ENCODE measurements around the gene BACH2. TPM values are rescaled to one million over a fixed set of nuclear protein-coding genes. Genes with fewer than 3 reads are reported as not detected.

BACH2 gene
- polyA plus RNA-seq, 1 donor from 2014 or later = 45.5 TPM

GRCh38 chr6:89886378-89887120 lies 410.1 kb downstream of the BACH2 start:
- Histone ChIP-seq H4K20me1 (ENCODE audit: insufficient read depth) (no peaks in the 10 kb centered on the region), H2AFZ (ENCODE audit: low read depth, low read length) (no peak overlapping the region), H3K79me2 (replicated peaks; ENCODE audit: insufficient read depth, low read length) (no peaks in the 10 kb centered on the region), H3K9me3 (ENCODE audit: low read length) (no peaks in the 10 kb centered on the region), H3K27me3 (ENCODE audit: insufficient read depth, low read depth, low read length) (no peaks in the 10 kb centered on the region), H3F3A (ENCODE audit: insufficient read depth, low read length, poor library complexity, severe bottlenecking) (no peaks in the 10 kb centered on the region), H3K27ac (ENCODE audit: low read length) (no peak overlapping the region), H3K9me2 (ENCODE audit: insufficient read depth, low read length) (no peaks in the 10 kb centered on the region), H3K4me3 (ENCODE audit: low read length) (no peak overlapping the region), H3K9ac (ENCODE audit: low read length) (no peak overlapping the region), H3K36me3 (ENCODE audit: insufficient read depth, low read length) (no peaks in the 10 kb centered on the region), H3K4me2 (ENCODE audit: low read length) (no peak overlapping the region)
- TF ChIP-seq MXI1 (conservative IDR thresholded peaks at IDR 0.05; ENCODE audit: poor library complexity, severe bottlenecking) = no peak
- TF ChIP-seq, protein P1, sequence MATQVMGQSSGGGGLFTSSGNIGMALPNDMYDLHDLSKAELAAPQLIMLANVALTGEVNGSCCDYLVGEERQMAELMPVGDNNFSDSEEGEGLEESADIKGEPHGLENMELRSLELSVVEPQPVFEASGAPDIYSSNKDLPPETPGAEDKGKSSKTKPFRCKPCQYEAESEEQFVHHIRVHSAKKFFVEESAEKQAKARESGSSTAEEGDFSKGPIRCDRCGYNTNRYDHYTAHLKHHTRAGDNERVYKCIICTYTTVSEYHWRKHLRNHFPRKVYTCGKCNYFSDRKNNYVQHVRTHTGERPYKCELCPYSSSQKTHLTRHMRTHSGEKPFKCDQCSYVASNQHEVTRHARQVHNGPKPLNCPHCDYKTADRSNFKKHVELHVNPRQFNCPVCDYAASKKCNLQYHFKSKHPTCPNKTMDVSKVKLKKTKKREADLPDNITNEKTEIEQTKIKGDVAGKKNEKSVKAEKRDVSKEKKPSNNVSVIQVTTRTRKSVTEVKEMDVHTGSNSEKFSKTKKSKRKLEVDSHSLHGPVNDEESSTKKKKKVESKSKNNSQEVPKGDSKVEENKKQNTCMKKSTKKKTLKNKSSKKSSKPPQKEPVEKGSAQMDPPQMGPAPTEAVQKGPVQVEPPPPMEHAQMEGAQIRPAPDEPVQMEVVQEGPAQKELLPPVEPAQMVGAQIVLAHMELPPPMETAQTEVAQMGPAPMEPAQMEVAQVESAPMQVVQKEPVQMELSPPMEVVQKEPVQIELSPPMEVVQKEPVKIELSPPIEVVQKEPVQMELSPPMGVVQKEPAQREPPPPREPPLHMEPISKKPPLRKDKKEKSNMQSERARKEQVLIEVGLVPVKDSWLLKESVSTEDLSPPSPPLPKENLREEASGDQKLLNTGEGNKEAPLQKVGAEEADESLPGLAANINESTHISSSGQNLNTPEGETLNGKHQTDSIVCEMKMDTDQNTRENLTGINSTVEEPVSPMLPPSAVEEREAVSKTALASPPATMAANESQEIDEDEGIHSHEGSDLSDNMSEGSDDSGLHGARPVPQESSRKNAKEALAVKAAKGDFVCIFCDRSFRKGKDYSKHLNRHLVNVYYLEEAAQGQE (IDR thresholded peaks at IDR 0.05; ENCODE audit: borderline replicate concordance) = no peak
- TF ChIP-seq POLR2AphosphoS5 (IDR thresholded peaks at IDR 0.05) = no peak
- no peak for TF ChIP-seq CTCF (IDR thresholded peaks at IDR 0.05; ENCODE audit: poor library complexity, severe bottlenecking)
- TF ChIP-seq RAD21 (conservative IDR thresholded peaks at IDR 0.05) = no peak

Small RNAs within 50 kb of the gene (small RNA-seq; reads per million reads assigned to genes)
- gene MIR4464 = 0 reads per million in 3 experiments
- 0 to 1.2 (median 0) reads per million in 3 experiments for gene RF00019
- gene RN7SKP110 = 0 reads per million in 3 experiments
